Sigmoid colon (tissue), 7 donors: ENCODE data around the gene SLC45A2. TPM values are rescaled to one million over a fixed set of nuclear protein-coding genes. Genes with fewer than 3 reads are reported as not detected.
A peak's percentile ranks its signal among the peaks of the same experiment; 100 is the strongest.
"Not testable (repeated sequence)": the region's sequence is repeated elsewhere in the genome, so short reads cannot be mapped to it uniquely, and the experiment has no call there.

Experiments
- DNase-seq: peaks from one replicate; pipeline ENCODE4 v3.0.0-alpha.2; 2019
- H3K27ac ChIP-seq, 4 donors: fragments of 200-600 bp; sonication (generic); one replicate each; pipeline ENCODE4 v1.5.1; 2016 to 2019; ENCODE audit warnings: mild to moderate bottlenecking in 1 of 4
- H3K27me3 ChIP-seq, 3 donors: fragments of 200-600 bp; sonication (generic); one replicate each; pipeline ENCODE4 v1.5.1; 2019; ENCODE audit warnings: mild to moderate bottlenecking in 1 of 3
- H3K36me3 ChIP-seq, 4 donors: fragments of 200-600 bp; sonication (generic); one replicate each; pipeline ENCODE4 v1.5.1; 2016 to 2019
- H3K4me1 ChIP-seq, 4 donors: fragments of 200-600 bp; sonication (generic); one replicate each; pipeline ENCODE4 v1.5.1; 2017 to 2019
- H3K4me3 ChIP-seq, 4 donors: fragments of 200-600 bp; sonication (generic); one replicate each; pipeline ENCODE4 v1.5.1; 2017 to 2019; ENCODE audit warnings: mild to moderate bottlenecking in 2 of 4, moderate library complexity in 1 of 4
- H3K9me3 ChIP-seq, 4 donors: fragments of 200-600 bp in 3 of 4; sonication (generic) in 3 of 4; one replicate each; pipeline versions ENCODE4 v1.5.1 to v1.6.1; 2013 to 2019
- CTCF ChIP-seq, 4 experiments: fragments of 450-650 bp in 3 of 4; fragments of 200-600 bp in 1 of 4; IDR thresholded peaks; one replicate each; pipeline ENCODE4 v1.5.1; 2016 to 2019; ENCODE audit warnings: antibody characterized with exemption in 4 of 4, mild to moderate bottlenecking in 3 of 4, moderate library complexity in 2 of 4
- EP300 ChIP-seq, 4 donors: sonication (generic); formaldehyde crosslinking; IDR thresholded peaks; one replicate each; pipeline ENCODE4 v1.6.1; 2017; ENCODE audit warnings: antibody characterized with exemption in 4 of 4
- POLR2A ChIP-seq, 2 donors: fragments of 450-650 bp; IDR thresholded peaks; one replicate each; pipeline ENCODE4 v1.6.1; 2016; ENCODE audit warnings: antibody characterized with exemption in 2 of 2, mild to moderate bottlenecking in 2 of 2, moderate library complexity in 2 of 2
- POLR2AphosphoS5 ChIP-seq, 4 donors: sonication (generic); formaldehyde crosslinking; IDR thresholded peaks; one replicate each; pipeline ENCODE4 v1.6.1; 2017; ENCODE audit warnings: antibody characterized with exemption in 4 of 4
- WGBS, 2 donors: extraction: QIAGEN DNeasy Blood & Tissue Kit; methylation state at CpG; one replicate each; pipeline ENCODE4 v1.1.7; 2013; 5-methylcytosine and 5-hydroxymethylcytosine counted together
- intact Hi-C: fragments of 100-400 bp; cut with DNase I; formaldehyde crosslinking; loops from one replicate; pipeline ENCODE4 v1.15.1; 2023
- polyA plus RNA-seq, 3 donors: library from polyadenylated mRNA; stranded (reverse); fragments of 200-250 nt; gene quantifications; one replicate each; pipeline ENCODE4 v1.2.3, GENCODE V29; 2013
- total RNA-seq, 4 donors: library from RNA; depleted of rRNA; stranded (reverse); fragments of >200 nt; gene quantifications; one replicate each; pipeline ENCODE4 v1.1.0, GENCODE V29; 2016
- donor health status: healthy with polysubstance abuse.
- donor health status: Bipolar disorder and iron deficiency.
- donor health status: healthy.

Gene SLC45A2
- total and polyA plus RNA-seq, 7 donors, result 0.03 to 0.27 TPM; not detected in 5

DNA sequence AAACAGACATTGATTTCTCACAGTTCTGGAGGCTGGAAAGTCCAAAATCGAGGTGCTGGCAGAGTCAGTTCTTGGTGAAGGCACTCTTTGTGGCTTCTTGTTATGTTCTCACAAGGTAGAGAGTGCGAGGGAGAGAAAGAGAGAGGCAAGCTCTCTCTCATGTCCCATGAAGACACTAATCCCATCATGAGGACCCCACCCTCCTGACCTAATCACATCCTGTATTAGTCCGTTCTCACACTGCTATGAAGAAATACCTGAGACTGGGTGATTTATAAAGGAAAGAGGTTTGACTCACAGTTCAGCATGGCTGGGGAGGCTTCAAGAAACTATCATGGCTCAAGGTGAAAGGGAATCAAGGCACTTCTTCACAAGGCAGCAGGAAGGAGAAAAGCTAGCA, 29.1 kb upstream of the SLC45A2 start:
- Histone ChIP-seq H3K27me3 (no peaks in the 10 kb centered on the region), H3K9me3 (no peaks in the 10 kb centered on the region), H3K4me1 (peaks cover 0 to 20% (median 15%) of the 10 kb centered on the region in 4 donors), H3K27ac (no peak overlapping the region), H3K36me3 (no peaks in the 10 kb centered on the region), H3K4me3 (no peak overlapping the region)
- 89 to 92% methylated on average over 3 of the region's 3 CpGs for WGBS, 2 donors
- intact Hi-C loops, result no loop called here
- no peak for DNase-seq
- no peak for TF ChIP-seq EP300 (IDR thresholded peaks at IDR 0.05)
- no peak for TF ChIP-seq POLR2A (IDR thresholded peaks at IDR 0.05)
- no peak for TF ChIP-seq CTCF (IDR thresholded peaks at IDR 0.05)
- TF ChIP-seq POLR2AphosphoS5 (IDR thresholded peaks at IDR 0.05), result no peak

- Histone ChIP-seq H3K9me3 (no peaks in the 10 kb centered on the region), H3K4me1 (peaks cover 0 to 20% (median 15%) of the 10 kb centered on the region in 4 donors), H3K27ac (no peak overlapping the region), H3K27me3 (no peaks in the 10 kb centered on the region), H3K36me3 (no peaks in the 10 kb centered on the region), H3K4me3 (no peak overlapping the region)
- no peak for DNase-seq
- intact Hi-C loops, result no loop called here
- TF ChIP-seq POLR2AphosphoS5 (IDR thresholded peaks at IDR 0.05) (no peak), EP300 (IDR thresholded peaks at IDR 0.05) (no peak), CTCF (IDR thresholded peaks at IDR 0.05) (no peak), POLR2A (IDR thresholded peaks at IDR 0.05) (no peak)
Observed at GRCh38 chr5:34012791-34013190, 28.3 kb upstream of the SLC45A2 start.

GRCh38 chr5:34011536-34011935, 27.0 kb upstream of the SLC45A2 start:
- intact Hi-C loops, result no loop called here
- Histone ChIP-seq H3K27me3 (no peaks in the 10 kb centered on the region), H3K4me1 (peaks cover 0 to 21% (median 16%) of the 10 kb centered on the region in 4 donors), H3K9me3 (no peaks in the 10 kb centered on the region), H3K4me3 (no peak overlapping the region), H3K27ac (no peak overlapping the region), H3K36me3 (no peaks in the 10 kb centered on the region)
- TF ChIP-seq POLR2A (IDR thresholded peaks at IDR 0.05) (no peak), POLR2AphosphoS5 (IDR thresholded peaks at IDR 0.05) (no peak), CTCF (IDR thresholded peaks at IDR 0.05) (no peak), EP300 (IDR thresholded peaks at IDR 0.05) (no peak)
- DNase-seq, result no peak
- 76 to 80% methylated on average over 4 of the region's 4 CpGs for WGBS, 2 donors

- H3K36me3 ChIP-seq, H3K27ac ChIP-seq, H3K27me3 ChIP-seq, intact Hi-C loops, DNase-seq, H3K9me3 ChIP-seq, H3K4me3 ChIP-seq: not testable (repeated sequence)
- peaks cover 0 to 20% (median 12%) of the 10 kb centered on the region in 4 donors for H3K4me1 ChIP-seq
- 20 to 58% methylated on average over 2 of the region's 2 CpGs for WGBS, 2 donors
Observed at GRCh38 chr5:34010146-34010545, 25.7 kb upstream of the SLC45A2 start.

DNA sequence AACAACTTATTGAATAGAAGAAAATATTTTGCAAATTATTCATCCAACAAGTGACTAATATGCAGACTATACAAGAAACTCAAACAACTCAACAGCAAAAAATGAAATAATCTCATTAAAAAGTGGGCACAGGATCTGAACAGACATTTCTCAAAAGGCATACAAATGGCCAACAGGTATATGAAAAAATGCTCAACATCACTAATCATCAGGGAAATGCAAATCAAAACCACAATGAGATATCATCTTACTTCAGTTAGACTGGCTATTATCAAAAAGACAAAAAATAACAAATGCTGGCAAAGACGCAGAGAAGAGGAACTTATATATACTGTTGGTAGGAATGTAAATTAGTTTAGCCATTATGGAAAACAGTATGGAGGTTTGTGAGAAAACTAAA, 25.1 kb upstream of the SLC45A2 start:
- DNase-seq, result no peak
- H3K36me3 ChIP-seq, result peaks cover 0 to 9% (median 0%) of the 10 kb centered on the region in 4 donors
- WGBS, 2 donors, result 20 to 30% methylated on average over 1 of the region's 1 CpG
- no peaks in the 10 kb centered on the region for H3K27me3 ChIP-seq
- TF ChIP-seq EP300 (IDR thresholded peaks at IDR 0.05) (no peak), CTCF (IDR thresholded peaks at IDR 0.05) (no peak), POLR2A (IDR thresholded peaks at IDR 0.05) (no peak), POLR2AphosphoS5 (IDR thresholded peaks at IDR 0.05) (no peak)
- no peaks in the 10 kb centered on the region for H3K9me3 ChIP-seq
- H3K4me1 ChIP-seq, result peaks cover 0 to 20% (median 12%) of the 10 kb centered on the region in 4 donors
- no peak overlapping the region for H3K4me3 ChIP-seq
- peak overlapping the region in 1 of 4 donors; percentile 94 for H3K27ac ChIP-seq
- intact Hi-C loops, result loop anchor here (5.0 to 10.0 kb wide), 4 partner anchors 33 to 905 kb away; partner anchors contain the start of genes BRIX1, C1QTNF3 and RAD1
